HG03108 (cell line): ENCODE results near the gene SLC22A1.
"Not testable (repeated sequence)": the region's sequence is repeated elsewhere in the genome, so short reads cannot be mapped to it uniquely, and the experiment has no call there.

ENCODE experiments used
- ATAC-seq: cut with Tn5 transposase; IDR thresholded peaks from one replicate; pipeline ENCODE4 v1.9.1; 2021; ENCODE audit warnings: moderate library complexity; ENCODE audit not compliant: unreplicated experiment

Gene SLC22A1

GRCh38 chr6:160121981-160122380 lies 366 bp downstream of the SLC22A1 start:
- ATAC-seq: no peak

GRCh38 chr6:160122744-160123143 lies 1.1 kb downstream of the SLC22A1 start:
- ATAC-seq: no peak

GRCh38 chr6:160124007-160124406 lies 2.4 kb downstream of the SLC22A1 start:
- no peak for ATAC-seq

- no peak for ATAC-seq
These were observed 3.0 kb downstream of the SLC22A1 start for GRCh38 chr6:160124605-160125004.

- not testable (repeated sequence) for ATAC-seq
These were observed 3.5 kb downstream of the SLC22A1 start for GRCh38 chr6:160125105-160125504.

GRCh38 chr6:160127270-160128124 lies 5.9 kb downstream of the SLC22A1 start:
- ATAC-seq: no peak

GRCh38 chr6:160128125-160128683 lies 6.6 kb downstream of the SLC22A1 start:
- no peak for ATAC-seq

GRCh38 chr6:160128879-160129516 lies 7.4 kb downstream of the SLC22A1 start:
- no peak for ATAC-seq

GRCh38 chr6:160129881-160130615 lies 8.4 kb downstream of the SLC22A1 start:
- ATAC-seq: no peak

GRCh38 chr6:160130729-160131484 lies 9.3 kb downstream of the SLC22A1 start:
- ATAC-seq: no peak

GRCh38 chr6:160131636-160132296 lies 10.2 kb downstream of the SLC22A1 start:
- no peak for ATAC-seq

- ATAC-seq: no peak
These were observed 10.7 kb downstream of the SLC22A1 start for GRCh38 chr6:160132297-160132637.

- no peak for ATAC-seq
These were observed 11.2 kb downstream of the SLC22A1 start for GRCh38 chr6:160132776-160133338.

GRCh38 chr6:160133441-160134336 lies 12.1 kb downstream of the SLC22A1 start:
- no peak for ATAC-seq

- not testable (repeated sequence) for ATAC-seq
These were observed 12.7 kb downstream of the SLC22A1 start for GRCh38 chr6:160134337-160134751.

GRCh38 chr6:160134779-160135547 lies 13.3 kb downstream of the SLC22A1 start:
- no peak for ATAC-seq

GRCh38 chr6:160135907-160136655 lies 14.5 kb downstream of the SLC22A1 start:
- ATAC-seq: no peak
